Gastrocnemius medialis (tissue), 4 donors: ENCODE measurements around the gene NT5DC2. TPM values are rescaled to one million over a fixed set of nuclear protein-coding genes. Genes with fewer than 3 reads are reported as not detected.

Experiments
- ATAC-seq, 2 donors: fragments of 150-250 bp; one replicate each; pipeline ENCODE4 v1.9.1; 2016
- DNase-seq, 2 donors: peaks; one replicate each; pipeline ENCODE4 v3.0.0-alpha.2; 2019
- H3K27ac ChIP-seq, 4 donors: fragments of 200-600 bp; sonication (generic); 1 replicate in 1 of 4; 2 replicates in 3 of 4; pipeline ENCODE4 v1.5.1; 2016 to 2018; ENCODE audit warnings: mild to moderate bottlenecking in 2 of 4, moderate library complexity in 1 of 4
- H3K27me3 ChIP-seq, 3 donors: fragments of 200-600 bp; sonication (generic) in 2 of 3; 1 replicate in 1 of 3; 2 replicates in 2 of 3; pipeline versions ENCODE4 v1.5.1 to v1.6.0; 2016 to 2019; ENCODE audit warnings: mild to moderate bottlenecking in 1 of 3, moderate library complexity in 1 of 3
- H3K36me3 ChIP-seq, 2 donors: fragments of 200-600 bp; sonication (generic) in 1 of 2; one replicate each; pipeline ENCODE4 v1.5.1; 2017 to 2018
- H3K4me1 ChIP-seq, 2 donors: fragments of 200-600 bp; sonication (generic) in 1 of 2; one replicate each; pipeline ENCODE4 v1.5.1; 2016 to 2017; ENCODE audit warnings: mild to moderate bottlenecking in 2 of 2
- H3K4me3 ChIP-seq, 4 donors: fragments of 200-600 bp; sonication (generic) in 3 of 4; 1 replicate in 1 of 4; 2 replicates in 3 of 4; pipeline ENCODE4 v1.5.1; 2016 to 2019; ENCODE audit warnings: mild to moderate bottlenecking in 2 of 4
- H3K9me3 ChIP-seq, 3 donors: fragments of 200-600 bp; sonication (generic) in 2 of 3; 1 replicate in 1 of 3; 2 replicates in 2 of 3; pipeline ENCODE4 v1.5.1; 2016 to 2019
- POLR2A ChIP-seq, 2 donors: fragments of 450-650 bp; IDR thresholded peaks; one replicate each; pipeline ENCODE4 v1.6.1; 2017; ENCODE audit warnings: antibody characterized with exemption in 2 of 2, mild to moderate bottlenecking in 2 of 2, moderate library complexity in 2 of 2
- in situ Hi-C, 4 donors: fragments of 200-750 bp; cut with MboI; loops; one replicate each; pipeline versions ENCODE4 v1.15.0 to v1.8.0; 2017; ENCODE audit warnings: low sequenced_read_pairs in 4 of 4
- intact Hi-C: fragments of 100-400 bp; cut with DNase I; formaldehyde crosslinking; loops from one replicate; pipeline ENCODE4 v1.15.1; 2023; ENCODE audit warnings: low total_unique reads
- total RNA-seq, 4 donors: library from RNA; depleted of rRNA; stranded (reverse); fragments of >200 nt; gene quantifications; one replicate each; pipeline versions ENCODE4 v1.1.0 to v1.2.3, GENCODE V29; 2016
- TF ChIP-seq, protein P1 (sequence below), 5 experiments: fragments of 450-650 bp in 3 of 5; fragments of 200-600 bp in 2 of 5; sonication (generic) in 2 of 5; IDR thresholded peaks in 4 of 5; conservative IDR thresholded peaks in 1 of 5; 1 replicate in 4 of 5; 2 replicates in 1 of 5; pipeline ENCODE4 v1.5.1; 2016 to 2019; ENCODE audit warnings: antibody characterized with exemption in 5 of 5, mild to moderate bottlenecking in 3 of 5, moderate library complexity in 3 of 5

Gene NT5DC2
- total RNA-seq, 4 donors from 2014 or later, result 4.4 to 14.7 (median 8.1) TPM

DNA sequence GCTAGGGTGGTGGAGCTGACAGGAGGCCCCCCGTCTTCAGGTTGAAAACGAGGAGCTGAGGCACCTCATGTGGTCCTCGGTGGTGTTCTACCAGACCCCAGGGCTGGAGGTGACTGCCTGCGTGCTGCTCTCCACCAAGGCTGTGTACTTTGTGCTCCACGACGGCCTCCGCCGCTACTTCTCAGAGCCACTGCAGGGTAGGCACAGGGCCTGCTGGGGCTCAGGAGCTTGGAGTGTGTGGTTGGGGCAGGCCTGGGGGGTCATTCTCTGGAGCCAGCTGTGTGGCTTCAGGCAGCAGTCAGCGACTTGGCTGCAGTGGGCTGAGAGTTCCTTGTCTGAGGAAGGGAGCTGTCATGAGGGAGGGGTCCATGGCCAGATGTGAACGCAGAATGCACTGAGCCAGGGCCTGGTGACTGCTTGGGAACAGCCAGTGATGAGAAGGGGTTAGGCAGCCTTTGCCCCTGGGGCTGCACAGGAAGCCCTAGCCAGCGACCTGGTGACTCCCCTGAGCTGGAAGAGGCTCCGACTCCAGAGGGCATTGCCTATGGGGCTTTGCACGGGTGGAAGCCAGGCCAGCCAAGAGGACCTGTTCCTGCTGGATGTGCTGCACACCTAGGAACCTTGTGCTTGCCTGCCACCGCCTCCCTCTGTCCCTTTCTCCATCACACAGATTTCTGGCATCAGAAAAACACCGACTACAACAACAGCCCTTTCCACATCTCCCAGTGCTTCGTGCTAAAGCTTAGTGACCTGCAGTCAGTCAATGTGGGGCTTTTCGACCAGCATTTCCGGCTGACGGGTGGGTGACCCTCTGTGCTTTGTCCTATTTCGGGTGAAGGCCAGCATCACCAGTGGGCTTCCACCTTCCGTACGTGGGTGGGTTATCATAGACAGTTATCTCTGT lies 43.4 kb downstream of the NT5DC2 start:
- Histone ChIP-seq H3K9me3 (no peaks in the 10 kb centered on the region), H3K36me3 (peaks cover 0 to 75% of the 10 kb centered on the region in 2 donors), H3K4me1 (peaks cover 37 to 42% of the 10 kb centered on the region in 2 donors), H3K27ac (peak overlapping the region; percentile 45 to 70 (median 66)), H3K27me3 (no peaks in the 10 kb centered on the region), H3K4me3 (no peak overlapping the region)
- in situ Hi-C loops, result no loop called here
- TF ChIP-seq, protein P1, sequence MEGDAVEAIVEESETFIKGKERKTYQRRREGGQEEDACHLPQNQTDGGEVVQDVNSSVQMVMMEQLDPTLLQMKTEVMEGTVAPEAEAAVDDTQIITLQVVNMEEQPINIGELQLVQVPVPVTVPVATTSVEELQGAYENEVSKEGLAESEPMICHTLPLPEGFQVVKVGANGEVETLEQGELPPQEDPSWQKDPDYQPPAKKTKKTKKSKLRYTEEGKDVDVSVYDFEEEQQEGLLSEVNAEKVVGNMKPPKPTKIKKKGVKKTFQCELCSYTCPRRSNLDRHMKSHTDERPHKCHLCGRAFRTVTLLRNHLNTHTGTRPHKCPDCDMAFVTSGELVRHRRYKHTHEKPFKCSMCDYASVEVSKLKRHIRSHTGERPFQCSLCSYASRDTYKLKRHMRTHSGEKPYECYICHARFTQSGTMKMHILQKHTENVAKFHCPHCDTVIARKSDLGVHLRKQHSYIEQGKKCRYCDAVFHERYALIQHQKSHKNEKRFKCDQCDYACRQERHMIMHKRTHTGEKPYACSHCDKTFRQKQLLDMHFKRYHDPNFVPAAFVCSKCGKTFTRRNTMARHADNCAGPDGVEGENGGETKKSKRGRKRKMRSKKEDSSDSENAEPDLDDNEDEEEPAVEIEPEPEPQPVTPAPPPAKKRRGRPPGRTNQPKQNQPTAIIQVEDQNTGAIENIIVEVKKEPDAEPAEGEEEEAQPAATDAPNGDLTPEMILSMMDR (IDR thresholded peaks at IDR 0.05 in 4 of 5, conservative IDR thresholded peaks at IDR 0.05 in 1 of 5), result no peak
- no peak for TF ChIP-seq POLR2A (IDR thresholded peaks at IDR 0.05)
- DNase-seq (no peak), ATAC-seq (no peak)
- intact Hi-C loops, result no loop called here

DNA sequence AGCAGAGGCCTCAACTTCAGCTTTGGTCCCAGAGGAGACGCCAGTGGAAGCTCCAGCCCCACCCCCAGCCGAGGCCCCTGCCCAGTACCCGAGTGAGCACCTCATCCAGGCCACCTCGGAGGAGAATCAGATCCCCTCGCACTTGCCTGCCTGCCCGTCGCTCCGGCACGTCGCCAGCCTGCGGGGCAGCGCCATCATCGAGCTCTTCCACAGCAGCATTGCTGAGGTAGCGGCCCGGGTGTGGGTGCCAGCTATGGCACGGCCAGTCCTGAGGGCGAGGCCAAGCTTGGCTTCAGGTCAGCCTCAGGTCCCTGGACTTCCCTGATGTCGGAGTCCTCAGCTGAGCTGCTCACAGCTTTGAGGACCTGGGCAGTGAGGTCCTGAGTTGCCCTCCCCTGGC lies 44.2 kb downstream of the NT5DC2 start:
- Histone ChIP-seq H3K27ac (peak overlapping the region; percentile 45 to 70 (median 66)), H3K9me3 (no peaks in the 10 kb centered on the region), H3K4me3 (no peak overlapping the region), H3K36me3 (peaks cover 0 to 75% of the 10 kb centered on the region in 2 donors), H3K4me1 (peaks cover 42 to 46% of the 10 kb centered on the region in 2 donors), H3K27me3 (no peaks in the 10 kb centered on the region)
- intact Hi-C loops, result no loop called here
- DNase-seq (peak in 1 of 2 donors; percentile 71), ATAC-seq (peak in 1 of 2 donors; percentile 40)
- TF ChIP-seq, protein P1 (IDR thresholded peaks at IDR 0.05 in 4 of 5, conservative IDR thresholded peaks at IDR 0.05 in 1 of 5), result no peak
- no peak for TF ChIP-seq POLR2A (IDR thresholded peaks at IDR 0.05)
- in situ Hi-C loops, result no loop called here

DNA sequence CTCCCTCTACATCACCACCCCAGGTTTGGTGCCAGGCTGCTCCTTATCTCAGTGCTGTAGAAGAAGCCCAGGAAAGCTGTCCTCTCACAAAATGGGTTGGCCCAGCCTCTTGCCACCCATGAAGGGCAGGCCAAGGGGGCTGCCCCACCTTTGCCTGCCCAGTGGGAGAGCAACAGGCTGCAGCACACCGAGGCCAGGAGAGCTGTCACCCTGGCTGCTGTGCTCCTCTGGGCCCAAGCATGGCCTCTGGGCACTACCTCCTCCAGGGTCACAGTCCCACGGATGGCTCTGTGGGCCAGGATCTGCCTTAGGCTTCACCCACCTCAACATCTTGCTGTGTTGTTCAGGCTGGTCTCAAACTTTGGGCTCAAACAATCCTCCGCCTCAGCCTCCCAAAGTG lies 44.9 kb downstream of the NT5DC2 start:
- Histone ChIP-seq H3K27ac (peak overlapping the region in 3 of 4 donors; percentile 65 to 70 (median 68)), H3K27me3 (no peaks in the 10 kb centered on the region), H3K36me3 (peaks cover 0 to 75% of the 10 kb centered on the region in 2 donors), H3K9me3 (no peaks in the 10 kb centered on the region), H3K4me3 (no peak overlapping the region), H3K4me1 (peaks cover 42 to 49% of the 10 kb centered on the region in 2 donors)
- TF ChIP-seq, protein P1 (IDR thresholded peaks at IDR 0.05 in 4 of 5, conservative IDR thresholded peaks at IDR 0.05 in 1 of 5), result no peak
- no peak for TF ChIP-seq POLR2A (IDR thresholded peaks at IDR 0.05)
- in situ Hi-C loops, result no loop called here
- ATAC-seq (no peak), DNase-seq (no peak)
- intact Hi-C loops, result no loop called here

DNA sequence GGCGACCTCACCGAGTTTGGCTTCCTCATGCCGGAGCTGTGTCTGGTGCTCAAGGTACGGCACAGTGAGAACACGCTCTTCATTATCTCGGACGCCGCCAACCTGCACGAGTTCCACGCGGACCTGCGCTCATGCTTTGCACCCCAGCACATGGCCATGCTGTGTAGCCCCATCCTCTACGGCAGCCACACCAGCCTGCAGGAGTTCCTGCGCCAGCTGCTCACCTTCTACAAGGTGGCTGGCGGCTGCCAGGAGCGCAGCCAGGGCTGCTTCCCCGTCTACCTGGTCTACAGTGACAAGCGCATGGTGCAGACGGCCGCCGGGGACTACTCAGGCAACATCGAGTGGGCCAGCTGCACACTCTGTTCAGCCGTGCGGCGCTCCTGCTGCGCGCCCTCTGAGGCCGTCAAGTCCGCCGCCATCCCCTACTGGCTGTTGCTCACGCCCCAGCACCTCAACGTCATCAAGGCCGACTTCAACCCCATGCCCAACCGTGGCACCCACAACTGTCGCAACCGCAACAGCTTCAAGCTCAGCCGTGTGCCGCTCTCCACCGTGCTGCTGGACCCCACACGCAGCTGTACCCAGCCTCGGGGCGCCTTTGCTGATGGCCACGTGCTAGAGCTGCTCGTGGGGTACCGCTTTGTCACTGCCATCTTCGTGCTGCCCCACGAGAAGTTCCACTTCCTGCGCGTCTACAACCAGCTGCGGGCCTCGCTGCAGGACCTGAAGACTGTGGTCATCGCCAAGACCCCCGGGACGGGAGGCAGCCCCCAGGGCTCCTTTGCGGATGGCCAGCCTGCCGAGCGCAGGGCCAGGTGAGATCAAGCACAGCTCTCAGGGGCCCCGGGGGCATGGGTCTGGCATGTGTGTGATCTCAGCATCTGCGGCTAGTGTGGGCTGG lies 45.6 kb downstream of the NT5DC2 start:
- intact Hi-C loops, result no loop called here

More for the DNA sequence above, 45.6 kb downstream of the NT5DC2 start:
- H3K27me3 ChIP-seq, result no peaks in the 10 kb centered on the region
- H3K9me3 ChIP-seq, result no peaks in the 10 kb centered on the region
- peaks cover 42 to 52% of the 10 kb centered on the region in 2 donors for H3K4me1 ChIP-seq
- TF ChIP-seq POLR2A (IDR thresholded peaks at IDR 0.05), result no peak
- TF ChIP-seq, protein P1 (IDR thresholded peaks at IDR 0.05 in 4 of 5, conservative IDR thresholded peaks at IDR 0.05 in 1 of 5), result no peak
- H3K4me3 ChIP-seq, result no peak overlapping the region
- ATAC-seq, result no peak
- in situ Hi-C loops, result no loop called here
- DNase-seq, result no peak
- H3K36me3 ChIP-seq, result peaks cover 0 to 74% of the 10 kb centered on the region in 2 donors
- no peak overlapping the region for H3K27ac ChIP-seq
